ENCODE measurements around the gene FTO.
"Not testable (repeated sequence)": the region's sequence is repeated elsewhere in the genome, so short reads cannot be mapped to it uniquely, and the experiment has no call there.

The FTO gene

DNA sequence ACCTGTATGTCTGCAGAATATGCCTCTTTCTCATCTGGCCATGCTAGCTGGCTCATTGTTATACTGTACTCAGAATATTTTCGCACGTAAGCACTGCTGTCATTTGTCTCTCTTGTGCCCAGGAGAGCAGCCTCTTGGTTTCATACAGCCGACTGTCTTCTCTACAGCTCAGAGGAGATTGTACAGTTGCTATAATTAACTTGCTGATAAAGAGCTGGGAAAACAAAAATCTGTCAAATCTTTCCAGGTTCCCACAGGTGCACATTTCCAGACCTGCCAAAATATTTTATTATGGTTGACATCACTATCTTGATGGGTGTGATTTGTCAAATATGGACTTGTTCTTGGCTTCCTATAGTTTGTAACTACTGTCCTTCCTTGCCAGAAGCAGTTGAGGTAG, 122.7 kb downstream of the FTO start:
- no peak for DNase-seq (ENCODE audit: low read depth)

DNA sequence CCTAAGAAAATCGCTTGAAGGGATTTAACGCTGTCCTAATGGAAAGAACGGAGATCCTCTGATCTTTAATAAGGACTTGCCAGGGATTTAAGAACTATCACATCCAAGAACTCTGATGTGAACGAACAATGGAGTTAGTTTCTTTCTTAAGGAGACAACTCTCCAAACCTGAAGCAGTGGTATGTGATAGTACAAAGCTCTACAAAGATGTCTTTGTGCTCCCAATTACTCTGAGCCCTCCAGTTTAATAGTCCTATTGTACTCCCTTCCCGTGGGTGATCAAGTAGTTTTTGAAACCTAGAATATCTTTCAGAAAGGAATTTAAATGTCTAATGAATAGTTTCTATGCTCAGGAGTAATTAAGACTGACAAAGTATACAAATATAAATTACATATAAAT, 123.8 kb downstream of the FTO start:
- no peak for DNase-seq (ENCODE audit: low read depth)

DNA sequence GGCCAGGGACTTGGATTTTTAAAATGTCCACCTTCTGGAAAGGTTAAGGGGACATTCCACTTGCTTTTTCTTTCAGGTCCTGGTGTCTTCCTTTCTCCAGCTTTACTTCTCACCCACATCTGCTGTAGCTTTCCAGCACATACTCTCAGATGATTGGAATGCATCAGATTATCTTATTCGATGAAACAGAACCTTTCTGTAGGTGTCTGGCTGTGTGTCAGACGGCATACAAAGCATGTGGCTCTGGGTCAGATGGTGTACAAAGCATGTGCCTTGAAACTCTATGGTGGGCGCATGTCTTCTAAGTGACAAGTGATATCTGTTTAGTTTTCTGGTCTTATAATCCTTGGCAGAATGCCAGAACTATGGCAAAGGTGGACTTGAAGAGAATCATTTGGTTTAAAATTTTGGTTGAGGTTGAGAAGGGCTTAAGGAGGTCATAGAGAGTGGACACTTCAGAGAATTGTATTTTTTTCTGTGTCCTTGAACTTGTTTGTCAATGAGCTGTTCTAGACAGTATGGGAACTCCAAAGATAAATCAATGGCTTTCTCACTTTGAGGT, 125.3 kb downstream of the FTO start:
- DNase-seq (ENCODE audit: low read depth) = peak; percentile 67

DNA sequence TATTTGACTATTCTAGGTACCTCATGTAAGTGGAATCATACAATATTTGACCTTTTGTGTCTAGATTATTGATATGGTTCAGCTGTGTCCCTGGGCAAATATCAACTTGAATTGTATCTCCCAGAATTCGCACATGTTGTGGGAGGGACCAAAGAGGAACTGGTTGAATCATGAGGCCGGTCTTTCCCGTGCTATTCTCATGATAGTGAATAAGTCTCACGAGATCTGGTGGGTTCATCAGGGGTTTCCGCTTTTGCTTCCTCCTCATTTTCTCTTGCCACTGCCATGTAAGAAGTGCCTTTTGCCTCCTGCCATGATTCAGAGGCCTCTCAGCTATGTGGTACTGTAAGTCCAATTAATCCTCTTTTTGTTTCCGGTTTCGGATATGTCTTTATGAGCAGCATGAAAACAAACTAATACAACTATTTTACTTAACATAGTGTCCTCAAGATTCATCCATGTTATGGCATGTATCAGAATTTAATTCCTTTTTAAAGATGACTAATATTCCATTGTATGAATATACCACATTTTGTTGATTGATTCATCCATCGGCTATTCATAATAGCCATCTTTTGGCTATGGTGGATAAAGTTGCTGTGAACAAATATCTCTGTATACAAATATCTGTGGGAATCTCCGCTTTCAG, 129.1 kb downstream of the FTO start:
- DNase-seq (ENCODE audit: low read depth) = no peak

DNA sequence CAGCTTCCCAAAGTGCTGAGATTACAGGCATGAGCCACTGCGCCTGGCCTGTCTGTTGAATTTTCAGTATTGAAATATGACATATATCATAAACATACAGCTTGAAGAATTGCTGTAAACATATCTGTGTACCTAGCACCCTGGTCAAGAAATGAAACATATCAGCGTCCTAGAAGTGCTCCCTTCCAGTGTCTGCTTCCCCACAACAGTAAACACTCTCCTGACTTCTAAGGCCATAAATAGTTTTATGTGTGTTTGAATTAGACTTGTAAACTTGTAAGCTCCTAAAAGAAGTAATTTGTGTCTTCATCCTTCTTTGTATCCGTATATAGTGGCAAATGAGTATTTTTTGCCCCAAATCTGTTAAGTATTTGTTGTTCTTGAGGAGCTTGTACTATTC, 132.2 kb downstream of the FTO start:
- no peak for DNase-seq (ENCODE audit: low read depth)

DNA sequence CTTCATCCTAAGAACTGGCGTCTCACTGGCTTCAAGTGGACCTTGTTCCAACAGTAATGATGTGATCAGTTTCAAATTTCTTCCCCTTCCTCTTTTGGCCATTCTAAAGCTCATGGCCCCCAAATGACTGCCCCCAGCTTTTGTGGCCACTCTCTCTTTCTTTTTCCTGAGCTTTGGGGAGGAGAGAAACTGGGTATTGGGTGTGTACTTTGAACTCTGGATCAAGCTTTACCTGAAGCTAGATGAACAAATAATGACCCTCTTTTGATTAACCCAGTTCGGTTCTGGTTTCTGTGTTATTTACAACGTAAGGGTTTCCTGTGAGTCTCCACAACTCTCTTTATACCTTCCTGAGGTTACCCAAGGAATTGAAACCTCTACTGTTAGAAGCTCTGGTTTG, 132.7 kb downstream of the FTO start:
- DNase-seq (ENCODE audit: low read depth) = no peak

DNA sequence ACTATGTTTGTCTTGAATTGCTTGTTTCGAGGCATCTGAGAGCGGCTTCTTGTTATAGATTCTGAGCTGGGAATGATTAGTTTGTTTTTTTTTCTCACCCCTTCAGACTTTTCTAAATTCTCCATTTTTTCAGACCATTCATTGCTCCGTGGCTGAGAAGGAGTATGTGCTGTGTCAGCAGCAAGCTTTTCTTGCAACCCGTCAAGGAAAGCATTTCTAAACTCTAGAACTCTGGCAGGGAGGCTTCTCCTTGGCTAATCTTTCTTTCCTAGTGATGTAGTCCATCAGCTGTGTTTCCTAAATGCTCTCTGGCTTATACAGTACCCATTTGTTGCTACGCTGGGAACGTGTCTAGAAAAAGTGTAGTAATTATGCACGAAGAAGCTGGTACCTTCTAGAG, 133.5 kb downstream of the FTO start:
- peak; percentile 12 for DNase-seq (ENCODE audit: low read depth)

DNA sequence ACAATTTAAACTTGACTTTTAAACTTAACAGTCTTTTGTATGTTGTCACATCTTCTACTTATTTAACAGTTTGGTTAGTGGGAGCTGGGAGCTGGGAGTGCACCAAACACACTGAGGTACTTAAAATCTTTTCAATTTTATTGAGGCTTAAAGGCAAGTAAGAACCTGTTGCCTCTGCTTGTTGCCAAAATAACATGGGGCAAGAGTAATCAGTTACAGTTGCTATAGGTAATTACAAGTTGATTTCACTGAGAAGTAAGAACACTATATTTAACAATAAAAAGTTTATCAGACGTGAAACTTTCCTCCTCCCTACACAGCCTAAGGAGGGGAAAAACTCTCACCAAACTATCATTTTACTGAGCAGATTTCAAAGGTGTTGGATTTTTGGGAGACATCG, 135.2 kb downstream of the FTO start:
- DNase-seq (ENCODE audit: low read depth) = no peak

DNA sequence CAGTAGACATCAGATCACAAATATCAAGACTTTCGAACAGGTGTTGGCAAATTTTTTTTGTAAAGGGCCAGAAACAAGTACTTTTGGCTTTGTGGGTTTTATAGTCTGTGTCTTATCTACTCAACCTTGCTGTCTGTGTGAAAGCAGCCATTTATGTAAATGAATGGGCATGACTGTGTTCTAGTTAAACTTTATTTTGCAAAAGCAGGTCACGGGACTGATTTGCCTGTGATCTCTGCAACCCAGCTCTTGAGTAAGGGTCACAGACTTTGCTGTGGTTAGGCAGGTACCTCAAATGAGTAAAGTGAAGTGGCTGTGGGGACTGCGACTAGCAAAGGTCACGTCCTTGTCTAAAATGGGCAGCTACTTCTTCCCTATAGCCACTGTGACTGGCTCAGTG, 136.5 kb downstream of the FTO start:
- no peak for DNase-seq (ENCODE audit: low read depth)

DNA sequence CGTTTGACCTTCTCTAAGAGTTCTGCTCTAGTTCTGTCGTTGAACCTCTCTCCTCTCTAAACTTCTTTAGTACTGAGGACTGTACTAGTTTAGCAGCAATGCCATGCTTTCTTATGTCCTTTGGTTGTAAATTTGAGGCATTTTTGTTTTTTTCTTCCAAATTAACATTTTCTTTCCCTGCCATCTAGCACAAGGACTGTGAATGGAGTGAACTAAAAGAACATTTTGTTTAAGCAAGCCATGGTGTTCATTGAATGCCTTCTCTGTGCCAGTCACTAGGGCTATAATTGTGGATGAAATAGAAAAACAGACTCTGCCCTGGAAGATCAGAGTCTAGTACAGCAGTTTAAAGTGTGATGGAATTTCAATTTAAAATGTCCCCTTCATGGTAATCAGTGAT, 137.9 kb downstream of the FTO start:
- DNase-seq (ENCODE audit: low read depth) = no peak

DNA sequence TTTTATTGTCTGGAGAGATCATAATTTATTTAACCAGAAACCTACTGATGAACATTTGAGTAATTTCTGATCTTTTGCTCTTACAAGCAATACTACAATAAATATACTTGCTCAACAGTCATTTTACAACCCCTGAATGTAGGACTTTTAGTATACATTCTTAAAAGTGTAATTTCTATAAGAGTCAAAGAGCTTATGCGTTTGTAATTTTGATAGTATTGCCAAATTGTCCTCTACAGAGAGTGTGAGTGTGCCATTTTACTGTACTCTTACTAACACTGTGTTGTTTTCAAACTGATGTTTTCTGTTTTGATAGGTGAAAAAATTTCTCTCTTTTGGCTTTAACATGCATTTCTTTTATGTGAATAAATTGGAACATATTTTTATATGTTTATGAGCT, 139.1 kb downstream of the FTO start:
- no peak for DNase-seq (ENCODE audit: low read depth)

DNA sequence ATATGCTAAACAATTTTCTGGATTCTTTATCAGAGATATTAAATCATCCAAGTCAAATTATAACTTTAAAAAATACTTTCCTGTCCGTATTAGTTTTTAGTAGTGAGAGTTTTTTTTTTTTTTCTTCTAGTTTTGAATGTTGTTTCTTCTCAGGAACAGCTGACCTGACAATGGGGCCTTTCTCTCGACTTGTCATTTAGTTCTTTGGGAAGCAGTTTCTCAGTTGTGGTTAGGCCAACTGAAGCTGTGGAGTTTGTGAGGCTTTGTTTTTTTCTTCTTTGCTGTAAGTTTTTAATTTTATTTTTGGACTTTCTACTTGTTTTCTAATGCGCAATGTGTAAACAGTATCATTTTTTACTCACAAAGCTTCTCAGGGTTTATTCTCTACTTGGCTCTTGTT, 140.8 kb downstream of the FTO start:
- no peak for DNase-seq (ENCODE audit: low read depth)

DNA sequence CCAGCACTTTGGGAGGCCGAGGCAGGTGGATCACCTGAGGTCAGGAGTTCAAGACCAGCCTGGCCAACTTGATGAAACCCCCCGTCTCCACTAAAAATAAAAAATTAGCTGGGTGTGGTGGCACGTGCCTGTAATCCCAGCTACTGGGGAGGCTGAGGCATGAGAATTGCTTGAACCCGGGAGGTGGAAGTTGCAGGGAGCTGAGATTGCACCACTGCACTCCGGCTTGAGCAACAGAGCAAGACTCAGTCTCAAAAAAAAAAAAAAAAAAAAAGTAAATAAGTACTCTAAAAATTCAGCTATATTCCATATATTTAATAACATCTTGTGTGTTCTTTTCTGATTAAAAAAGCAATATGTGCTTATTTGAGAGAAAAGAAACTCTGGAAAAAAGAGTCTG, 142.6 kb downstream of the FTO start:
- not testable (repeated sequence) for DNase-seq (ENCODE audit: low read depth)

DNA sequence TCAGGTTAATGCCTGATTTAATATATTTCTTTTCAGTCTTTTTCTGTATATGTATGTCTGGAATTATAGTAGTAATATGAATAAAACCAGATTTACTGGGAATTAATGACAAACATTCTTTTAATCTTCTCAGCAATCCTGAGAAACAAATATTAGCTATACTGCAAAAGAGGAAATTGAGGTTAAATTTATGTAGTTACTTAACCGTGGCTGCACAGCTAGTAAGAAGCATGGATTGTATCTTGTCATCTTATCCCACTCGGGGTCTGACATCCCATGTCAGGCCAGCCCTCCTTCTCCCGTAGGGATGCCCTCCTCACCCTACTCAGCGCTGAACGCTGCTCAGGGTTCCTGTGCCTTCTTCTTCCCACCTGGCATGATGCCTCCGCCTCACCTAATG, 143.0 kb downstream of the FTO start:
- DNase-seq (ENCODE audit: low read depth) = no peak

DNA sequence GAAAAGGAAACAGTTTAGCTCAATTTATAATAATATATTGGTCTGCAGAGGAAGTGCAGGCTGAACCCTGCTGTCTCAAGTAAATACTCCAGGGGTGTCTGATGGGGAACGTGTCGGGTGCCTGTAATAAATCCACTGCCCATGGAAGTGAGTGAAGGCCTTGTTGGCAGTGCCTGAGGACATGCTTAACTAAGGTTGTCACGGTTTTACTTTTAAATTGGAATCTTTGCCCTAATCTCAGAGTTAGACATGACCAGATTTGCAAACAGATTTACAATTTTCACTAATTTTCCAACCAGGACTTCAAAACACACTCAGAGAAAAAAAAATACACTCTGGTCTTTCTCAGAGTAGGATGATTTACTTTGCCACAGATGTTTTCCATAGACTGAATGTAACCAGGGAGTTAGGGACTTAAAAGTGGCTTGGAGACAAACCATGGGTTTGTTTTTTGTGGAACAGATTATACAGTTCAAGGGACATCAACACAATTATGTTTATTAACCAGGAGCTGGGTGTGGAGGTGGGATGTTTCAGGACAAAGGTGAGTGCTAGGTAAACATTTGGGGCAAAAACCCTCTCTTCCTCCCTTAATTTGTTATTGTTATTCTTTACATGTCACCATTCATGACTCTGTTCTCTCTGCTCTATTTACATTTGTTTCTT, 144.5 kb downstream of the FTO start:
- no peak for DNase-seq (ENCODE audit: low read depth)

DNA sequence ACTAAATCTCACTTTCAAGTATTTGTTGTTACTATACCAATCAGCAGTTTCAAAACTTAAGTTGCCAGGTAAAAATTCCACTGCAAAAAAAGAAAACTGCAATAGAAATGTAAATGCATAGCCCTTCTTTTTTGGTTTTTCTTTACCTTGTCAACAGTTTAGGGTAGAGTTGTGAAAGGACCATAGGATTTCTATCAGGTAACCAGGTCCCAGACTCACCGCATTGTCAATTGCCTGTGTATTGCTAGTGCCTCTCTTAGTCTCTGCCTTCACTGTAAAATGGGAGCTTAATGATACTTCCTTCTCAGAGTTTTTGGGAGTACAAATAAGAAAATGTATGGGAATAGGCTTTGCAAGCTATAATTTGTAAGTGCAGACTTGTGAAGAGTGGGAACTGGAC, 145.0 kb downstream of the FTO start:
- DNase-seq (ENCODE audit: low read depth) = no peak

DNA sequence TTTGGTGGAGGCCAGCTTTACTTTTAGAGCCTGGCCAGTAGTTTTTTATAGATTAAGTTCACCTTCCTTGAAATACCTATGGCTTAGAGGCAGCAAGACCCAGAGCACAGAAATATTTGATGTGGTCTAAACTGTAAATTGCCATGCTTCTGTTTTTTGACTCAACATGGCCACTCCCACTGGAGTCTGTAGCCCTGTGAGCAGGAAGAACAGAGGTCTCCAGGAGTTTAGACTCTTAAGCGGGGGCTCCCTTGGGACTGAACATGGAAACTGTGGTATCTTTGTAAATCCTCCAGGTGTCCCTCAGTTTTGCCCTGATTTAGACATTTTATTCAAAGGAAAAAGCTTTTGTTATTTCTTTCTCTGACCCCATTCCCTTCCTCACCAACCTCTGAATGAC, 145.6 kb downstream of the FTO start:
- DNase-seq (ENCODE audit: low read depth) = no peak

DNA sequence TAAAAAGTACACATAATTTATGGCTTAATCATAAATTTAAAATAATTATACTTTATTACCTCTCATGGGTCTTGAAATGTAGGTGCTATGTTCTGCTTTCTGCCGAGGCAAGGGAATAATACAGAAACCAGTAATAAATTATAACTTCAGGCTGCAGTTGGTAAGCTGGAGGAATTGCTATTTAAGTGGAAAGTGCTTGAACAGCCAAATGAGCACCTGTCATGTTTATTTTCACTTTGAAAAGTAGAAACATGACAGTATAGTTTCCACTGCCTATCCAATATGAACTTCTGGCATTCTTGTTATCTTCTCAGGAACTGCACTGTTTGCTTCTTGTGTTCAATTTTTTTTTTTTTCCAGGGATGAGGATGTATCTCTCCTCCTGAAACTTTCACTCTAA, 146.0 kb downstream of the FTO start:
- no peak for DNase-seq (ENCODE audit: low read depth)

DNA sequence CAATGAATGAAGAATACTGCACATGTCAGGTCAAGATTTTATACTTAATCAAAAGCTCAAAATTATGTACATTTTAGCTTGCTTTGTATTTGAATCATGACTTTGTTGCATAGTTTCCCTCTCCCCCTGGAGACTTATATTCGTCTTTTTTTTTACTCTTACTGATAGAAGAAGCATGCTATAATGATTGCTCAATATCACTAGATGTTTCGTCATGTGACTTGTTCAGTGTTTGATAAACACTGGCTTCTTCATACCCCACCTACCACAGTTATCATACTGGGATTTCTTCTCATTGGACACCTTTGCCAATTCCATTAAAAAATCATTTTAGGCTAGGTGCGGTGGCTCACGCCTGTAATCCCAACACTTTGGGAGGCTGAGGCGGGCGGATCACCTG, 148.7 kb downstream of the FTO start:
- peak; percentile 16 for DNase-seq (ENCODE audit: low read depth)

DNA sequence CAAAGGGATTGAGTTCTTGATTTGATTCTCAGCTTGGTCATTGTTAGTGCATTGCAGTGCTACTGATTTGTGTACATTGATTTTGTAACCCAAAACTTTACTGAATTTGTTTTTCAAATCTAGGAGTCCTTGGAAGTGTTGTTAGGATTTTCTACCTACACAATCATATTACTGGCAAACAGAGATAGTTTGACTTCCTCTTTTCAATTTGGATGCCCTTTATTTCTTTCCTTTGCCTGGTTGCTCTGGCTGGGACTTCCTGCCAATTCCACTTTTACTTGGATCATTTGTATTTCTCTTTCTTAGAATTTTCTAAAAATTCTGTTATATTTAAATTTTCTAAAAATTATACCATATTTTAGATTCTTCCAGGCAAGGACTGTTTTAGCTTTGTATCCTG, 151.1 kb downstream of the FTO start:
- no peak for DNase-seq (ENCODE audit: low read depth)

DNA sequence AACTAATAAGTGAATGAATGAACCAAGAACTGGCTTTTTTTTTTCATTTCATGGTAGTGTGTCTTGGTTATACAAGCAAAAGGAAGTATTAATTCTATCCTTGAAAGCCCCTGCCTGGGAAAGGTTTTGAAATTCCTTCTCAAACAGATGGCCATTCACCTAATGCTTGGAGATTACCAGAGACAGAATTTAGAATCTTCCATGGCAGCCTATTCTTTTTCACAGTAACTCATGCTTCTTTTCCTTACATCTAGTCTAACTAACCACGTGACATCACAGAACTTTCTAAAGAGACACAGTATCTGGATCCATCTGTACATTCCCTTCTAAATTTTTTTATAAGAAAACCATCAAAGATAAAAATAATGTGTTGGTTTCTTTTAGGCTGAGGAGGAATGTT, 151.6 kb downstream of the FTO start:
- DNase-seq (ENCODE audit: low read depth) = no peak

DNA sequence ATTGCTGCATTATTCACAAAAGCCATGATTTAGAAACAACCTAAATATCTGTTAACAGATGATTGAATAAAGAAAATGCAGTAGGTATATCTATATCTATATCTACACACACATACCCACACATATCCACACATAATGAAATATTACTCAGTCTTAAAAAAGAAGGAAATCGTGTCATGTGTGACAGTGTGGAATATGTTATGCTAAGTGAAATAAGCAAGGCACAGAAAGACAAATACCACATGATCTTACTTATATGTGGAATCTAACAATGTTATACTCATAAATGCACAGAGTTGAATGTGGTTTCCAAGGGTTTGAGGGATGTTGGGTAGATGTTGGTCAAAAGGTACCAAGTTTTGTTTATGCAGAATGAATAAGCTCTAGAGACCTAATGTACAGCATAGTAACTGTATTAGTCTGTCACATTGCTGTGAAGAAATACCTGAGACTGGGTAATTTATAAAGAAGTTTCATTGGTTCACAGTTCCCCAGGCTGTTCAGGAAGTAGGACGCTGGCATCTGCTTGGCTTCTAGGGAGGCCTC, 156.1 kb downstream of the FTO start:
- no peak for DNase-seq (ENCODE audit: low read depth)

DNA sequence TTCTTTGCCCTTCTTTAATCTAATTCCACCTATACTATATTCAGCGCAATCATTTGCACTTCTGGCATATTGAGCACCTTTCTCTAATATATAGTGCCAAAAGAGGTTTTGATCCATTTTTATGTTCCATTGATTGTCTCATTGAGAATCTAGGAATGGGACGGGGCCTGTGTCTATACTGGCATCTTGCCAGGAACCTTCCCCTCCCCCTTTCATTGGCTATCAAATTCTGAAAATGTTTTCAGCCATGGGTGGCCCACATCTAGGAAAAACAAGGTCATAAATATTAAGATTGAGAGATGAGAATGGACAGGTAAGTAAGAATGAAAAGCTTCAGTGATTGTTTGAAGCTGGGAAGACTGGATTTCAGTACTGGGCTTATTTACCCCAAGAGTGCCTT, 159.9 kb downstream of the FTO start:
- DNase-seq (ENCODE audit: low read depth) = no peak

Data from iris pigment epithelial cell (primary cell).